ENCODE measurements around the gene CCN5.
"Not testable (repeated sequence)": the region's sequence is repeated elsewhere in the genome, so short reads cannot be mapped to it uniquely, and the experiment has no call there.

Gene CCN5

GRCh38 chr20:44761423-44761822 is 46.3 kb downstream of the CCN5 start:
- no peak for DNase-seq

GRCh38 chr20:44762466-44763140 is 47.4 kb downstream of the CCN5 start:
- DNase-seq: no peak

- DNase-seq: not testable (repeated sequence)
These were observed 48.6 kb downstream of the CCN5 start for GRCh38 chr20:44763798-44764197.

- DNase-seq: no peak
These were observed 49.9 kb downstream of the CCN5 start for GRCh38 chr20:44765091-44765490.

- no peak for DNase-seq
These were observed 50.7 kb downstream of the CCN5 start for GRCh38 chr20:44765701-44766347.

GRCh38 chr20:44768256-44768655 is 53.1 kb downstream of the CCN5 start:
- no peak for DNase-seq

GRCh38 chr20:44768854-44769480 is 53.8 kb downstream of the CCN5 start:
- DNase-seq: no peak

GRCh38 chr20:44769481-44769863 is 54.3 kb downstream of the CCN5 start:
- DNase-seq: no peak

- no peak for DNase-seq
These were observed 55.5 kb downstream of the CCN5 start for GRCh38 chr20:44770484-44771171.

GRCh38 chr20:44771172-44771535 is 56.0 kb downstream of the CCN5 start:
- no peak for DNase-seq

GRCh38 chr20:44772636-44773035 is 57.5 kb downstream of the CCN5 start:
- DNase-seq: no peak

- no peak for DNase-seq
These were observed 58.1 kb downstream of the CCN5 start for GRCh38 chr20:44773070-44773829.

- no peak for DNase-seq
These were observed 61.8 kb downstream of the CCN5 start for GRCh38 chr20:44776980-44777379.
